CD4-positive, alpha-beta T cell treated with Interleukin-4 for 4 hours (primary cell): ENCODE measurements around the gene MOBP.

ENCODE experiments used
- DNase-seq: peaks from one replicate; pipeline ENCODE4 v3.0.0-alpha.2; 2020

Gene MOBP

GRCh38 chr3:39548282-39548681 lies 80.8 kb downstream of the MOBP start:
- no peak for DNase-seq

- DNase-seq = no peak
Measured at GRCh38 chr3:39550354-39551051, 83.0 kb downstream of the MOBP start.
